ENCODE measurements around the gene LRRC66.

Gene LRRC66

GRCh38 chr4:52019936-52020657 lies at the start of gene LRRC66:
Gene LRRC66 (minus strand): TSS chr4:52020363. CDS start chr4:52017613, 2,750 bp downstream.
- DNase-seq (ENCODE audit: low spot score) = no peak
- no peak for TF ChIP-seq CTCF (IDR thresholded peaks at IDR 0.05; ENCODE audit: extremely low read depth, missing control alignments)

GRCh38 chr4:52069571-52069970 lies 49.4 kb upstream of the LRRC66 start:
- TF ChIP-seq CTCF (IDR thresholded peaks at IDR 0.05; ENCODE audit: extremely low read depth, missing control alignments) = no peak
- DNase-seq (ENCODE audit: low spot score) = no peak

GRCh38 chr4:52059372-52059771 lies 39.2 kb upstream of the LRRC66 start:
- no peak for TF ChIP-seq CTCF (IDR thresholded peaks at IDR 0.05; ENCODE audit: extremely low read depth, missing control alignments)
- no peak for DNase-seq (ENCODE audit: low spot score)

- no peak for DNase-seq (ENCODE audit: low spot score)
- TF ChIP-seq CTCF (IDR thresholded peaks at IDR 0.05; ENCODE audit: extremely low read depth, missing control alignments) = no peak
These were observed 38.1 kb upstream of the LRRC66 start for GRCh38 chr4:52058275-52058674.

- DNase-seq (ENCODE audit: low spot score) = no peak
- no peak for TF ChIP-seq CTCF (IDR thresholded peaks at IDR 0.05; ENCODE audit: extremely low read depth, missing control alignments)
These were observed 37.0 kb upstream of the LRRC66 start for GRCh38 chr4:52057196-52057595.

GRCh38 chr4:52054254-52054653 lies 34.1 kb upstream of the LRRC66 start:
- DNase-seq (ENCODE audit: low spot score) = no peak
- no peak for TF ChIP-seq CTCF (IDR thresholded peaks at IDR 0.05; ENCODE audit: extremely low read depth, missing control alignments)

- TF ChIP-seq CTCF (IDR thresholded peaks at IDR 0.05; ENCODE audit: extremely low read depth, missing control alignments) = no peak
- peak; percentile 79 for DNase-seq (ENCODE audit: low spot score)
These were observed 32.3 kb upstream of the LRRC66 start for GRCh38 chr4:52052475-52052780.
